Heart left ventricle (tissue), 13 donors: ENCODE data around the gene SLC6A18.

Experiments used
- CTCF ChIP-seq, 12 donors: fragments of 200-600 bp; sonication (generic) in 4 of 12; IDR thresholded peaks; one replicate each; pipeline versions ENCODE4 v1.5.0 to v1.8.0; 2018 to 2022; ENCODE audit warnings: antibody characterized with exemption in 12 of 12, mild to moderate bottlenecking in 5 of 12
- POLR2A ChIP-seq, 2 donors: fragments of 450-650 bp; IDR thresholded peaks; one replicate each; pipeline ENCODE4 v1.6.1; 2017; ENCODE audit warnings: antibody characterized with exemption in 2 of 2, mild to moderate bottlenecking in 2 of 2, moderate library complexity in 2 of 2
- donor health status: ischemic (EF 13 %, LVEDD 7.1; RV severe dilation, severe dysfunction).
- donor health status: DM: no; HTN: yes; CAD: no.
- donor health status: DM: no; HTN: no; CAD: no.
- donor health status: ischemic (EF 25% LVEDD 6.9; RV normal size, moderate dysfunction).
- donor health status: ischemic (EF 25% LVEDD 5.7; RV mildly dilated, moderate dysfunction).
- donor health status: ischemic (EF 35%, LVEDD 5.7; RV mildly dilated, moderate dysfunction).
- donor health status: nonischemic (EF 11% LVEDD 7.7; RV severe dilation, severe dysfunction).
- donor health status: DM: yes; HTN: yes; CAD: no.
- donor health status: PGD.
- donor health status: ischemic (EF 29% LVEDD 5.4; RV normal size, mild dysfunction).
- donor health status: nonischemic (EF 23%, LVEDD 6.1; RV moderate dilation, normal function).

- TF ChIP-seq CTCF (IDR thresholded peaks at IDR 0.05) = no peak
- TF ChIP-seq POLR2A (IDR thresholded peaks at IDR 0.05) = no peak
These were observed 6.2 kb downstream of the SLC6A18 start for GRCh38 chr5:1231354-1231905.
